HG02798 (cell line): ENCODE data around the gene C8A.

ENCODE experiments used
- ATAC-seq: cut with Tn5 transposase; IDR thresholded peaks from one replicate; pipeline ENCODE4 v1.9.1; 2021; ENCODE audit warnings: mild to moderate bottlenecking; ENCODE audit not compliant: unreplicated experiment, poor library complexity

Gene C8A

DNA sequence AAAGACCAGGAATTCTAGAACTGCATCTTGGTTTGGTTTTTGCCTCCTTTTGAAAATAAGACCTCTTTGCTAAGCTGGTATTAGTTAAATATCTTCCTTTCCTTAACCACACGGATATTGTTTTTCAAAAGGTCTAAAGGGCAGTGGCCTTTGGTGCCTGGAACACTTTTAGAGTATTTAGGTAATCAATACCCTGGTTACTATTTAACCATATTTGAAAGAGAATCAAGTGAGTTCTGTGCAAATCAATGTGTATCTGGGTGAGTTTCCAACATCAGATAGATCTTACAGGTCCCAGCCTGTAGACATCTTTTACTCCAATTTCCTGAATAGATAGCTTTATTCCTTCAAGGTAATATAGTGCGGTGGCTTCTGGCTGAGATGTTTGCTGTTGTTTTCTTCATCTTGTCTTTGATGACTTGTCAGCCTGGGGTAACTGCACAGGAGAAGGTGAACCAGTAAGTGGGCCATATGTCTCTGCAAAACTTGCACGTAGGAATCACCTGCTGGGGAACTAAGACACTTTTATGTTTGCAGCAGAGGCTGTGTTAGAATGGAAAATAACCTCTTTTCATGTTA is at the start of gene C8A:
Gene C8A (plus strand): TSS at position 277 of the 579 bp plus-strand sequence. CDS start 105 bp downstream, at position 382.
- no peak for ATAC-seq

DNA sequence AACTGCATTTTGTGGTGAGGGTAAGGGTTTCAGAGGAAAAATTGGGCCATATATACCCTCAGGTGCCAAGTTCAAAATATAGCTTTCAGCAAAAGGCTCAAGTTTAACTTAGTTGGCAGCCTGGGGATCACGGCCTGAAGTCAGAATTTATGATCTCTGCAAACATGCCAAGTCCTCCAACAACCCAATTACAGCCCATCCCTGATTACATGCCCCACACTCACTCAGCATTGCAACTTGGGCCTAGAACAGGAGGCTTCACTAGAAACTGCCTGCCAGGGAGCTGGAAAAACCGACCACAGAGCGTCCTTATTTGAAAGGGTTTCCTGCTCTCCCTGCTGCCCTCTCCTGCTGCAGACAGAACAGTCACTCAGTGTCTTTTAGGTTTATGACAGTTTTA is 47.8 kb upstream of the C8A start:
- no peak for ATAC-seq

DNA sequence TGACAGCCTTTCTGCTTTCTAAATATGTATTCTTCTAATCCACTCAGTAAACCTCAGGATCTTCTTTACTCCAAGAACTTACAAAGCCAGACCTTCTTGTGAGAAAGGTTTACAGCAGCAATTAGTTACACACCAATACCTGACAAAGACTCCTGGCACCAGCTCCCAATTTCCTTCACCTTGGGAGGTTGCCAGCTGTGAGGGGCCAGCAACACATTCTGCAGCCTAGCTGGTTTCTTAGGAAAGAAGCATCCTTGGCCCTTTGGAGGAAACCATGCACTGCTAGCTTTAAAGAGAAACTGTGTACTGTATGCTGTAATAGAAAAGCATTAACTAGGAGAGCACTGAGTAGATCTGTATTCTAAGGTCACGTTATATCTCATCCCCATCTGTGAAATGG is 46.2 kb upstream of the C8A start:
- ATAC-seq: no peak

DNA sequence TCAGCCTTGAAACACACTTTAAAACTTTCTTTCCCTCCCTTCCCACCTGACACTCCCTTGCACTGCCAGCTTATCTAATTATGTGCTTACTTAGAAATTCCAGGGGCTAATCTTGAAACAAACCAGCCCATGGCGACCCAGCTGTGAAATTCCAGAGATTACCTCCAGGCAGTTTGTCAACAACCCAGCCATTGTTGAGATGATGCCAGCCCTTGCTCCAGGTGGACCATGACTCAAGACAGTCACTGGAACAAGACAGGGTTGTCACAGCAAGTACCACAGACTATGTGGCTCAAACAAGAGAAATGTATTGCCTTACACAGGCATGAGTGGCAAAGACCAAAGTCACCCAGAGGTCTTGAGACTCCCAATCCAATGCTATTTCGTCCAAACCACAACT is 43.3 kb upstream of the C8A start:
- ATAC-seq: no peak

DNA sequence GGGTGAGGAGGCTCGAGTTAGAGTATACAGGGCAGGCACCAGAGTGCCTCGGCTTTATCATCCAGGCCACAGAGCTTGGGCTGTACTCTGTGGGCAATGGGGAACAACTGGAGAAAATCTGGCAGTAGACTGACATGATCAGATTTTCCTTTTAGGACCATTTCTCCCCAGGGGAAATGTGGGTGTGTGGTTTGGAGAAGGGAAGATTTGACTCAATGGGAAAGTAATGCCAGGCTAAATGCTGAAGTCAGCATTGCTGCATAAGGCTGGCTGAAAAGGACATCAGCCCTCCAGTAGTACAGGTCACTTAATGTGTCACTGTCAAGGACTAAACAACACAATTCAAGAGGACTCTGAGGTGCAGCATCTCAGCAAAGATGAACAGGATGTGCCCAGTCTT is 40.4 kb upstream of the C8A start:
- ATAC-seq: no peak

DNA sequence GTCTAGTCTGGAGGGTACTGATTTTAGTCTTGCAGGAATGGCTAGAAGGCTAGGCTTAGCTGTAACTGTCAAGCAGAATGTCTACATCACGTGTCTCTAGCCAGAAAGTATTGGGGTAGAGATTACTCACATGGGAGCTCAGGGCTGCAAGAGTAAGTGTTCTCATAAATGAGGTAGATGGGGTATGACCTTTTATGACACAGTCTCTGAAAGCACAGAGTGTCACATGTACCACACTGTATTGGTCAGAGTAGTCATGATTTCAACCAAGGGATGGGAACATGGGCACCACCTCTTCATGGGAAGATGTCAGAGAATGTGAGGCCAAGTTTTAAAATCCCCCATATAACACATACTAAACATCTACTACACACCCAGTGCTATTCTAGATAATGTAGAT is 38.3 kb upstream of the C8A start:
- ATAC-seq: peak; percentile 39

DNA sequence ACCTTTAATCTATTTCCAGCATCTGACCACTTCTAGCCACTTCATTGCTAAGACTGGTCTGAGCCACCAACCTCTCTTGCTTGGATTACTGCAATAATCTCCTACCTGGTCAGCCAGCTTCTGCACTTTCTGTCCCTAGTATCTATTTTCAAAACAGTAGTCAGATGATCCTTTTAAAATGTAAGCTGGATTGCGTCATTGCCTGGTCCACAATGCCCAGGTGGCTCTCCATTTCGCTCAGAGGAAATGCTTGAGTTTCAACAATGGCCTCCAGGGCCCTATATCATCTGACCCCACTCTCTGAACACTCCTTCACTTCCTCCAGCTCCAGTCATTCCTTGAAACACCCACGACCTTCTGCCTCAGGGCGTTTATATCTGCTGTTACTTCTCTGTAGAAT is 37.7 kb upstream of the C8A start:
- peak; percentile 65 for ATAC-seq

DNA sequence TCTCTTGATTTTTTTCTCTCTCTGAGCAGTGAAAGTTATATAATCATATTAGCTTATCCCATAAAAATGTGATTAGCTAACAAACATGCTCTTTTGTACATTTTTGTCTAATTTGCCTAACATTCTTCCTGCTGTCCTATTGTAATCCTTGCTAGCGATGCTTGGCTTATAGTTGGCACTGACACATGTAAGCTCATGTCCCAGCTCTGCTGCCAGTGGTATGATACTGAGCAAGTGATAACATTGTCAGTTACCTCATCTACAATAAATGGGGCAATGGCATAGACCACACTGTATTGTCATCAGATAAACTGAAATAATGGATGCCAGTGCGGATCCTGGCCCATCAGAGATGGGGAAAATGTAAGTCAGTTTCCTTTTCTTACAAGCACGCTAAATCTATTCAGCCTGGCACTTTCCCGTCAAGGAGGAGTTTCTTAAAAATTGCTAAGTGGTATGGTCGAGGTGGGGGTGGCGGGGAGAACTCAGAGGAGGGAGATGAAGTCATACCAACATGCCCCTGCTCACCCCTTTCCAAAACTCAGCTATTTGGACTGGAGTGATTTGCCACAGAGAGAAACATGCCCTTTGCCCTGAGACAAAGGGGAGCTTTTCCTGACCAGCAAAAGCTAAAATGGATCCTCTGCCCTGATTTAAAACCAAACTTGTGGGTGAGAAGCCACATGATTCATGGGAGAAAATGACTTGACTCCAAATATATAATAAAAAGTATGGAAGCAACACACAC is 36.7 kb upstream of the C8A start:
- no peak for ATAC-seq

DNA sequence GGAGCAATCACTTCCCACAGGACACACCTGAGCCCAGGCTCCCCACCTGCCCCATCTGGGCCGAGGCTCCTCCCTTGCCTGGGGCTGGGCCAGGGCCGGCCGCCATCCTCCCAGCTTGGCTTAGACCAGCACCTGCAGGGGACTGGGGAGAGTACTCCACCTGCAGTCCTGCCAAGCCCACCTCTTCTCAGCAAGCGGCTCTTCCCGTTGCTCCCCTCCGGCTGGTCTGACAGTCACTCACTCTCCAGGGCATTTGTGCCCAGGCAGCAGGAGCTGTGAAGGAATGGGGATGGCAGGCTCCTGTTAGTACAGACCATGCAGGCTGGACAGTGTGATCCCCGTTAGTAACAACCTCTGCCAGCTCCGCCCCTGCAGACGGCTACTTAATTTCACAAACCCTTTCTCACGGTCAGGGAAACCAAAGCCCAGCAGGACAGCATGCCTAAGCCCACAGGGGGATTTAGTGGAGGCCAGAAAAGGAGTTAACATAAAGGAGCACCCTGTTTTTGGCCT is 35.2 kb upstream of the C8A start, which contains the start of gene FYB2:
Gene FYB2 (minus strand): TSS at position 18 of the 513 bp plus-strand sequence. CDS start 114 bp downstream, outside the sequence.
- no peak for ATAC-seq

DNA sequence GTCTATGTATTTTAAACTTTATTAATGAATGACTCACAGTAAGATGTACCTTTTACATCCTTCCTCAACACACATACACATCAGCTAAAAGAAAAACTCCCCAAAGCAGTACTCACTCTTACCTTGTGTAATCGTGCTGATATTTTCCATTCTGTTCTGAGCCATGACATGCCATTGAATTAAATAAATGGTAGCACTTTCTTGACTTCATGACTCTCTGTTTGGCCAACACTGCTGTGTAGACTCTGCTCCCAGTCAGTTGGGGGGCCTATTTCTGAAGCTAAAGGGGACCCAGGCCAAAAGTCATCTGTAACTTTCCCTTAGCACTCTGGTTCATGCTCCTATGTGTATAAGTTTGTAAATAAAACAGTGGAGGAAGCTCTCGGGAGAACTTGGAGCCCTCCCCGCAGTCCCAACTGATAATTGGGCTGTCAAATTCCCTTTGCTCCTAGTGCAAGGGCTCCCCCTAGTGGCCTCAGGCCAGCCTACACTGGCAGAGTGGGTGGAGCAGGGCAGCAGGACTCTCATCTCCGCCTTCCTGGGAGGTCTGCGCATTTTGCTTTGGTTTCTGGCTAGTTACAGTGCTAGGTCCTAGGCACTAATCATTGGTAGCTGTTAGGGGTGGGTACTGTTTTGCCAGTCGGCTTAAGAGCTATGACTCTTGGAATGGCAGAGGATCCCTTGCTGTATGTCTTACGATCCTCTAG is 33.7 kb upstream of the C8A start:
- peak; percentile 69 for ATAC-seq

DNA sequence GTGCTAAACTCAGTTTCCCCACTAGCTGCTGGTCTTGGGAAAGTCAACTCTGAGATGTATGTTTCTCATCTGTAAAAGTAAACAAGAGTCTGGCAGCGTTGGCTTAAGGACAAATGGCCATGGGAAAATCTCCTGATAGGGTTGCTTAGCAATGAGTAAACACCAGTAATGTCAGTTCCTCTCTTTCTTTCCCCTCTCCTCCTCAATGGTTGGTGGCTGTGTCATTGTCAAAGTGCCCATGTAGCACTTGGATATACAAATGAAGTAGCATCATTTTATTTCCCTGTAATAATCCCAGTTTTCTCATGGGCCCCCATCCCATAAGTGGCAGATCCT is 33.2 kb upstream of the C8A start:
- no peak for ATAC-seq

DNA sequence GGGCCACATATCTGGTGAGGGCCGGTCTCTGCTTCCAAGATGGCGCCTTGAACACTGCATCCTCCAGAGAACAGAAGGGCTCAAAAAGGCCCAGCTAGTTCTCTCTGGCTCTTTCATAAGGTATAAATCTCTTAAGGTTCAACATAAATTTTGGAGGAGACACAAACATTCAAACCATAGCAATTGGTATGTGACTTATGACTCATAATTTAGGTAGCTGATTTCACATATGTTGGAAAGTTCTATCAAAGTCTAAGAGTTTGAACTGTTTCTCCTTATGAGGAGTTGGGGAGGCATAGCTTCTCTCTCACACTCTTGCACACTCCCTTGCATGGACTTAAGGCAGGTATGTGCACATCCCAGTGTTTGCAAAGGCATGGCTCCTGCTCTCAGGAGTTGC is 30.3 kb upstream of the C8A start:
- no peak for ATAC-seq

DNA sequence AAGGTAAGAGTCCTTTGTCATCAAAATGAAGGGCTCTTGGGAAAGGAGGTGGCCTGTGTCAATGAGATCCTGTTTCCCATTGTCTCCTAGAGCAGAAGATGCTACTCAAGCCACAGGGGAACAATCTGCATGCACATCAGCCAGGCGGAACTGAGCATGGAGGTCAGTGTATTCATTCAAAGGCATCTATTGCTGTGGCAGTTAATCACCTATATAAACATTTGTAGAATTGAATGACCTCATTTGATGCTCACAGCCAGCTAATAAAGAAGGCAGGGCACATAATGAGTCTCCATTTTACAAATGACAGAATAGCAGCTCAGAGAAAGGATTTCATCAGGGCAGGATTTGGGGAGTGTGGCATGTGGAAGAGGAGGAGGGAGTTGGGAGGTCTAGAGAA is 29.7 kb upstream of the C8A start:
- ATAC-seq: no peak

DNA sequence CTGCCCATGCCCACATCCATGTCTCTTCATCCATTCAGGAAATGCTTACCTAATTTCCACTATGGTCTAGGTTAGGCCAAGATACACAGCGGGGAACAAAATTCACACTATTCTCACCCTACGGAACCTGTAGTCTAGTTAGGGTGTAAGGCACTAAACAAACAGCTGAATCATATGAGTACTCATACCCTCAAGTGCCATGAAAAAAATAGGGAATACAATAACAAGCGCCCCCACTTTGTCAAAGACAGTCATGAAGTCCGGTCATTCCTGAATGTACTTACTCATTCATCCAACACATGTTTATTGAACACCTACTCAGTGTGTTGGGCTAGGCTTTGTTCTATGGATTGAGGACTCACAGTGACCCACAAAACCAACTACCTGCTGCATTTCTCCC is 29.2 kb upstream of the C8A start:
- ATAC-seq: no peak

DNA sequence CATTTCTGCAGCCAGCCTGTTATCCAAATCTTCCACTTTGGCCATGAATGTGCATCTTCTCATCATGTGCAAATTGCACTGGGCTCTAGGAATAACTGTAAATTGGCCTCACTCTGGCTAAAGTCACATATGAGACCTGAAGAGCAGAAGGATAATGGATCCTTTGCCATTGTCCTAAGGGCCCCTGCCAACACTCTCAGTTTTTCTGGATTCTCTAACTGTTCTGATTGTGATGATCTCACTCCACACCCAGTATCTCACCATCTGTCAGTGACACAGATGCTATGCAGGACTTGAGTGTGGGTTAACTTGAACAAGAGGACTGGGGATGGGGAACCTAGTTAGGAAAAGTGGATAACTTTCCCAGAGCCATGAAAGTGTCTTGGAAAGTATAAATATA is 26.9 kb upstream of the C8A start:
- ATAC-seq: no peak

DNA sequence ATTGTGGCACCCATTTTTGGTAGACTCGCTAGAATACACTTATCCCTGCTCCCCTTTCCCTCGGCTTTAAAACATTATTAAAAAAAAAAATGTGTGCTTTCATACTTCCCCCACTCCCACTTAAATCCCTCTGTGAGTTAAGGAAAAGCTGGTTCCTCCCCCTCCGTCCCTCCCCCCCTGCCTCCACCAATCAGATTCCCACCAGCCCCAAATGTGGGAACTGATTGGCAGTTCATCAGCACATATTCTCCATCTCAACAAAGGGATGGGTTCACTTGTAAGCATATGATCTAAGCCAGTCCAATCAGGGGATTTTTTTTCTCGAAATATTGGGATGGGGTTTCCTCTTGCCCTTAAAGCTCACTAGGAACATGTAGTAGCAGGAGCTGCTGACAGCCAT is 24.5 kb upstream of the C8A start:
- ATAC-seq: no peak

DNA sequence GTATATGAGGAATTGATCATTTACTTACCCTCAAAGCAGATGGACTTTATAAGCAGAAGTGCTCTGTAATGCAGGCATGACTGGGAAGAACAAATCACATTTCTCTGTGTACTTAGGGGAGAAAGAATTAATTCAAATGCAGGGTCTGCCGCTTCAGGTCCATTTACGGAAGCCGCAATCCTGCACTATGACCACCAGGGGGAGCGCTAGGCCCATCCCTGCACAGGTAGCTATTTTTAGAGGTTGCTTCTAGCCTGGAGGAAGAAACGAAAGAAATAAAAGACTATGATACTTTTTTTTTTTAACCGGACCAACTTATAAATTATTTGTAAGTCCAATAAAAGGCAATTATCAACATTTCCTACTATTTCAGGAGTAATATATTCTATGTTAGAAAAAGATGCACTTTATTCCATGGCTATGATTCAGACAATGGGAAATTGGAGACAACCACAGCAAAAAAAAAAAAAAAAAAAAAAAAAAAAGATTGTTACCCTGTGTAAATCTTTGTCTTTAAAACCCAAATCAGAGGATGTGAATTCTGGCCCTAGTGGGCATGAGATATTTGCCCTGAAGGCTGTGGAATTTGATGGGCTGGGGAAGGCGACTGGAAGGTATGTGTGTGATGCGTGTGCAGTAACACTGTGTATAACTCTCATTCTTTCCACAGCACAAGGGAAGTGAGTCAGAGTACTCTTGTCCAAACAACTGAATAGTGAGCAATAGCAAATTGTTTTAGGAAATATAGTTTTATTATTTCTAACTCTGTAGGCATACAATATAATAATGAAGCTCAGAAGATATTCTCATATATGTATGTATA is 22.5 kb upstream of the C8A start:
- peak; percentile 78 for ATAC-seq

DNA sequence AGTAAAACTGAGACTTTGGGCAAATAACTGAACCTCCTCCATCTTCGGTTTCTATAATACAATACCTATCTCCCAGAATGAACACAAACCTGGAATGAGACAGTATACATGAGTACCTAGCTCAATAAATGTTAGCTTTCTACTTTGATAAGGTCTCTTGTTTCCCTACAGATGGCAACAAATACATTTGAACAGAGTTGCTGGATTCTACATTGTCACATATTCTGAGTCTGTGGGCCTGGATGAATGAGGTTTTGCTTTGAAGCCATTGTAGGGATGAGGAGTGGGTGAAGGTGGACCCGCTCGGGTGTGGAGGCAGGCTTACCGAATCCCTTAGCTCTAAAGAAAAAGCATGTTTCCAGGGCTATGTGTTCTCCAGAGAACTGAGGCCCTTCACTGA is 21.5 kb upstream of the C8A start:
- no peak for ATAC-seq

DNA sequence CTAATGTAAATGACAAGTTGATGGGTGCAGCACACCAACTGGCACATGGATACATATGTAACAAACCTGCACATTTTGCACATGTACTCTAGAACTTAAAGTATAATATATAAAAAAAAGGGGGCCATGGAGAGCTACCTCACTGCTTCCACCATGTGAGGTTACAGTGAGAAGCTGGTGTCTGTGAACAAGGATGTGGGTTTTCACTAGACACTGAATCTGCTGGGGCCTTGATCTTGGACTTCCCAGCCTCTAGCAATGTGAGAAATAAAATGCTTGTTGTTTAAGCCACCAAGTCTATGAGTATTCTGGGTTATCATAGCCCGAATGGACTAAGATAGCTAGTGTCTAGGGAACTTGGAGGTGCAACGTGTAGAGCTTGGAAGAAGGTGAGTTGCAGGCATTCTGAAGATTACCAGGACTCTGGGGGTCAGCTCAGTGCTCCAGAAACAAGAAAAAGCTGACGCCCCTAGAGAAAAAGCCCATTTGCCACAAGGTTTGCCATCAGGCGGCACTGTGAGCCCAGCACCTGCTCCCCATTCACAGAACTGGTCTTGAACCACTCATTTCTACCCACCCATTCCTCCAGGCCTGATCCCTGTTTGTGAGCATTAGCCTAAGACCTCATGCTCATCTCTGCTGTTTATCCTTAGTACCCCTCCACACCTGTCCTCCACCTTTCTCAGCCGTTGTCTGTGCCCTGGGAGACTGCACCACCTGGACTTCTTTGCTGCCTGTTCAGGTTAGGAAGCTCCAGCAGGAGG is 20.3 kb upstream of the C8A start:
- ATAC-seq: no peak

DNA sequence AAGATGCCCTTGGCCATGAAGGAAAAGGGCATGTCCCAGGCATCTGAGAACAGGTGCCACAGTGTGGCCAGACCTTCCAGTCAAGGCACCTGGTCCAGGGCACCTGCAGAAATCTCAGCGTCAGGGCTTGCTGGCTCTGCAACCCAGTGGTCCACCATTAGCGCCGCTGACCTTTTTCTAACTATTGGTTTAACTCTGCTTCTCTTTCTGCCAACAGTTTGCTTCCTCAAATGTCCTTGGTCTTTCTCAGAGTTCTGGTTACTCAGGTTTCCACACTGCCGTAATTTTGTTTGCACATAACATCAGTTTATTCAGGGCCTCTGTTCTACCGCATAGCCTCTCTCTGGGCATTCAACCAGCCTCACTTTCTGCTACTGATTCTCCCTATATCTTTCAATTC is 18.9 kb upstream of the C8A start:
- ATAC-seq: no peak
